Choroid plexus epithelial cell (primary cell): Measurements from ENCODE around the gene UPK1A.
"Not testable (repeated sequence)": the region's sequence is repeated elsewhere in the genome, so short reads cannot be mapped to it uniquely, and the experiment has no call there.

Experiments used
- DNase-seq: peaks from one replicate; pipeline ENCODE4 v3.0.0-alpha.2; 2010; ENCODE audit warnings: low read depth
- H3K4me3 ChIP-seq: 2 replicates; pipeline ENCODE4 v1.5.1; 2011; ENCODE audit warnings: low read depth, mild to moderate bottlenecking, control low read depth, low read length, moderate library complexity
- TF ChIP-seq, protein P1 (sequence below): conservative IDR thresholded peaks from 2 replicates; pipeline ENCODE4 v1.5.1; 2011; ENCODE audit warnings: low read depth, mild to moderate bottlenecking, control low read depth, inconsistent platforms, low read length, moderate library complexity

UPK1A gene

GRCh38 chr19:35723671-35724070, 57.4 kb downstream of the UPK1A start:
- TF ChIP-seq, protein P1, sequence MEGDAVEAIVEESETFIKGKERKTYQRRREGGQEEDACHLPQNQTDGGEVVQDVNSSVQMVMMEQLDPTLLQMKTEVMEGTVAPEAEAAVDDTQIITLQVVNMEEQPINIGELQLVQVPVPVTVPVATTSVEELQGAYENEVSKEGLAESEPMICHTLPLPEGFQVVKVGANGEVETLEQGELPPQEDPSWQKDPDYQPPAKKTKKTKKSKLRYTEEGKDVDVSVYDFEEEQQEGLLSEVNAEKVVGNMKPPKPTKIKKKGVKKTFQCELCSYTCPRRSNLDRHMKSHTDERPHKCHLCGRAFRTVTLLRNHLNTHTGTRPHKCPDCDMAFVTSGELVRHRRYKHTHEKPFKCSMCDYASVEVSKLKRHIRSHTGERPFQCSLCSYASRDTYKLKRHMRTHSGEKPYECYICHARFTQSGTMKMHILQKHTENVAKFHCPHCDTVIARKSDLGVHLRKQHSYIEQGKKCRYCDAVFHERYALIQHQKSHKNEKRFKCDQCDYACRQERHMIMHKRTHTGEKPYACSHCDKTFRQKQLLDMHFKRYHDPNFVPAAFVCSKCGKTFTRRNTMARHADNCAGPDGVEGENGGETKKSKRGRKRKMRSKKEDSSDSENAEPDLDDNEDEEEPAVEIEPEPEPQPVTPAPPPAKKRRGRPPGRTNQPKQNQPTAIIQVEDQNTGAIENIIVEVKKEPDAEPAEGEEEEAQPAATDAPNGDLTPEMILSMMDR = no peak
- no peak for DNase-seq
- no peak overlapping the region for H3K4me3 ChIP-seq

DNA sequence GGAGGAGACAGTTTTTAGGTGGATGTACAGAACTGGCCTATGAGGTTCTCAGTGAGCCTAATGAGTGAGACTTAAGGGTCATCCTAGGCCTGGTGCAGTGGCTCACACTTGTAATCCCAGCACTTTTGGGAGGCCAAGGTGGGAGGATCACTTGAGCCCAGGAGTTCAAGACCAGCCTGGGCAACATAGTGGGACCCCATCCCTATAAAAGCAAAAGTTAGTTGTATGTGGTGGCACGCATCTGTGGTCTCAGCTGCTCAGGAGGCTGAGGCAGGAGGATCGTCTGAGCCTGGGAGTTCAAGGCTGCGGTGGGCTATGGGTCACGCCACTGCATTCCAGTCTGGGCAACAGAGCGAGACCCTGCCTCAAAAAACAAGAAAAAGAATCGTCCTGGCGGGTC, 57.8 kb downstream of the UPK1A start:
- H3K4me3 ChIP-seq, DNase-seq: not testable (repeated sequence)

- no peak overlapping the region for H3K4me3 ChIP-seq
- TF ChIP-seq, protein P1 = no peak
- DNase-seq = no peak
These were observed 58.2 kb downstream of the UPK1A start for GRCh38 chr19:35724560-35724959.

GRCh38 chr19:35725216-35725861, 59.0 kb downstream of the UPK1A start:
- TF ChIP-seq, protein P1 = no peak
- H3K4me3 ChIP-seq = no peak overlapping the region

DNA sequence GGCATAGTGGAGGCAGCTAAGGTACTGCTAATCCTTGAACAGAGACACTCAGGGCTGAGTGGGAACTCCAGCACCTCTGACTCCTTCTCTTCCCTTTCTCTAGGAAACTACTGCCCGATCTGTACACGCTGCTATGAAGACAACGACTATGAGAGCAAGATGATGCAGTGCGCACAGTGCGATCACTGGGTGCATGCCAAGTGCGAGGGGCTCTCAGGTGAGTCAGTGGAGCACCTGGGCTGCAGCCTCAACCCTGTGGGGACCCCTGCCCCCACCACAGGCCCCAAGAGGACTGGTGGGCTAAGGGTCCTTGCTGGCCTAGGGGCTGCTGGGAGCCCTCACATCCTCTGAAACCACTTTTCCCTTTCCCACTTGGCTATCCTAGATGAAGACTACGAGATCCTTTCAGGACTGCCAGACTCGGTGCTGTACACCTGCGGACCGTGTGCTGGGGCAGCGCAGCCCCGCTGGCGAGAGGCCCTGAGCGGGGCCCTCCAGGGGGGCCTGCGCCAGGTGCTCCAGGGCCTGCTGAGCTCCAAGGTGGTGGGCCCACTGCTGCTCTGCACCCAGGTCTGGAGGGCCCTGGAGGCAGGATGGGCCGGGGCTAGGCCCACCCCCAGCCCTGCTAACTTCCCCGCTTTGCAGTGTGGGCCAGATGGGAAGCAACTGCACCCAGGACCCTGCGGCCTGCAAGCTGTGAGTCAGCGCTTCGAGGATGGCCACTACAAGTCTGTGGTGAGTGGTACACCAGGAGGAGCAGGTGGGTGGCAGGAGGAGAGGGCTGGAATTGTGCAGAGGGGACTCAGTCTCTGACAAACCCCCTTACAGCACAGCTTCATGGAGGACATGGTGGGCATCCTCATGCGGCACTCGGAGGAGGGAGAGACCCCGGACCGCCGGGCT, 61.0 kb downstream of the UPK1A start:
- H3K4me3 ChIP-seq = no peak overlapping the region
- TF ChIP-seq, protein P1 = no peak
- DNase-seq = no peak

More at GRCh38 chr19:35725216-35725861, 59.0 kb downstream of the UPK1A start:
- no peak for DNase-seq
